LNCAP (cell line): ENCODE results near the gene TOMM20.

ENCODE experiments used
- TF ChIP-seq, protein P1 (sequence below): fragments of 450-650 bp; IDR thresholded peaks from 2 replicates; pipeline ENCODE4 v1.5.1; 2017; ENCODE audit warnings: mild to moderate bottlenecking

Gene TOMM20

DNA sequence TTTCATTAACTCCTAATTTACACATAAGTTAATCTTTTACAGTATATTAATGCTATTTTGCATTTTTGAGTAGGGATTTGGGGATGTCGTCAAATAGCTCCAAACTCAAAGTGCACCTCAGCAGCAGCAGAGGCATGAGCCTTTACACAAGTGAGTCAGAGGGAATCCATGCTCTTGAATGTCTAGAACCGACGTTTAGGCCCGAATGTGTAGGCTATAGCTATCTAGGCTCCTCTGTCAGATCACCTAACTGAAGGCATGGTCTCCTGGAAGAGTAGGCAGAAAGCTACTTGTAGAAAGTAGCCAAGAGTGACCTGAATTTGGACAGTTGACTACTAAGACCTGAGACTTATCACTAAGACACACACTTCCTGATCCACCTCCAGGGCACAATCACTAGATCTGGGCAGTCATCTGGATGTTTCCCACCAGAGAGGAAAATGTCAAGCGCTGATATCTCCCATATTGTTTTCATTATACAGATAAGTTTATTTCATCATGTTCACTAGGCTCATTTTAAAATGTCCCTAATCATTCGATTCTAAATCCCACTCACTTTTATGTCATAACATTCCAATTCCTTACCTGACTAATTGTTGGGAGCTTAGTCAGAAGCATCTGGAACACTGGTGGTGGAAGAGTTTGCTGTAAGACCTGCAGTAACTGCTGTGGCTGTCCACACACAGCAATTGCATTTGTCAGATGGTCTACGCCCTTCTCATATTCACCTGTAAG is 15.3 kb downstream of the TOMM20 start:
- TF ChIP-seq, protein P1, sequence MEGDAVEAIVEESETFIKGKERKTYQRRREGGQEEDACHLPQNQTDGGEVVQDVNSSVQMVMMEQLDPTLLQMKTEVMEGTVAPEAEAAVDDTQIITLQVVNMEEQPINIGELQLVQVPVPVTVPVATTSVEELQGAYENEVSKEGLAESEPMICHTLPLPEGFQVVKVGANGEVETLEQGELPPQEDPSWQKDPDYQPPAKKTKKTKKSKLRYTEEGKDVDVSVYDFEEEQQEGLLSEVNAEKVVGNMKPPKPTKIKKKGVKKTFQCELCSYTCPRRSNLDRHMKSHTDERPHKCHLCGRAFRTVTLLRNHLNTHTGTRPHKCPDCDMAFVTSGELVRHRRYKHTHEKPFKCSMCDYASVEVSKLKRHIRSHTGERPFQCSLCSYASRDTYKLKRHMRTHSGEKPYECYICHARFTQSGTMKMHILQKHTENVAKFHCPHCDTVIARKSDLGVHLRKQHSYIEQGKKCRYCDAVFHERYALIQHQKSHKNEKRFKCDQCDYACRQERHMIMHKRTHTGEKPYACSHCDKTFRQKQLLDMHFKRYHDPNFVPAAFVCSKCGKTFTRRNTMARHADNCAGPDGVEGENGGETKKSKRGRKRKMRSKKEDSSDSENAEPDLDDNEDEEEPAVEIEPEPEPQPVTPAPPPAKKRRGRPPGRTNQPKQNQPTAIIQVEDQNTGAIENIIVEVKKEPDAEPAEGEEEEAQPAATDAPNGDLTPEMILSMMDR: no peak

DNA sequence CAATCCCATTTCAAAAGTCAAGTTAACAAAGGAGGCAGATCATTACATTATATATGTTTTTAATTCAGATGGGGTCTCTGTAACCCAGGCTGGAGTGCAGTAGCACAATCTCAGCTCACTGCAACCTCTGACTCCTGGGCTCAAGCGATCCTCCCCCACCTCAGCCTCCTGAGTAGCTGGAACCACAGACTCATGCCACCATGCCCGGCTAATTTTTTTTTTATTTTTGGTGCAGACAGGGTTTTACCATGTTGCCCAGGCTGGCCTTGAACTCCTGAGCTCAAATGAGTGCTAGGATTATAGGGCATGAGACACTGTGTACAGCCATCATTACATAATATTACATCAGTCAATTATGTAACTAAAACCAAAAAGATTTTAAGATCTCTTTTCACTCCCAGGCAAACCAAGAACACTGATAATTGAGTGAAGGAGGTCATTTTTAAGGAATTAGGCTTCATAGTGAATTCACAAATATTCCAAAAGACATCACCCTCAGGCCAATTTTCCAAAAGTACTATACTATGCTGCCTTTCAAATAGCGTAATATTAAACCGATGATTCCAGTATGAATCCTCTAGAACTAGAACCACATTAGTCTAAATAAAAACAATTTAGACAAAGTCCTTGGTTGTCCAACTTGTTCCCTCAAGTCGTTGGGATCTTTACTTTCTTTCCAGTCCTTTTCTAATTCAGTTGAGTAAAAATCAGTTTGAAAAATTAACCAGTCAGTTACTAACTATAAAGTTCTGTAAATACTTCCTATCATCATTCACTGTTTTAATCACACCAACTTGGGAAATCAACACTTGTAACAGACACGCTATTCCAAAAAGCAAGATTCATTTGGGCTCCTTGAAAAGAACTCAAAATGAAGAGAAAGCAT is 16.1 kb downstream of the TOMM20 start:
- TF ChIP-seq, protein P1: no peak

DNA sequence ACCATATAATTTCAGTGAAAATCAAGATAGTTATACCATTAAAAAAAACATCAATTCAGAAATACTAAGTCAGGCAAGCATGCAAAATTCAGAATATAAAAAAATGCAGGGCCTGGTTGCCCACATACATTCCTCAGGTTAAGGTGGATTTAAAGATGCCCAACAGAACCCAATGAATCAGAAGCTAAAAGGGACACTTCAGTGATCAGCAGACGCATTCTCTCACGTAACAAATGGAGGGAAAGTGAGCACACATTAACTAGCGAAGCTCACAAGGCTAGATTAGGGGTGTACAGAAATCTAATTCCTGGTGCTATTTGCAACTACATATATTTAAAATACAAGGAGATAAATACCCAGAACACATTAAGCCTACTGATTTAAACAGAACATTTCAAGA is 17.5 kb downstream of the TOMM20 start:
- TF ChIP-seq, protein P1: no peak

DNA sequence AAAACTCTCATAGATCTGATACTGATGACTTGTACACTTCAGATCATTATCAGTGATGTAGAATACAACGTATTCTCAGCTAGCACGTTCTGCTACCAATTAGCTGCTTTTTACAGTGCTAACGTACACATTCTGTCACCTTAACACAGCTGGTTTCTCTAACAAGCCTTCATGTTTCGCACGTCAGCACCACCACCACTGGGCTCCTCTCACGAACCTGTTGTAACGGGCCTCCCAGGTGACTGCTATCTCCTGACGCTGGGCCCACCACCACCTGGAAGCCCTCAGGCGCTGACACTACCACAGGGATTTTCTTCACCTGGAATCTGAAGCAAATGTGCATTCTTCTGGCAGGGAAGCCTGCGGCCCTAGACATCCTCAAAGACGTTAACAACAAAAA is 19.8 kb downstream of the TOMM20 start:
- TF ChIP-seq, protein P1: no peak

DNA sequence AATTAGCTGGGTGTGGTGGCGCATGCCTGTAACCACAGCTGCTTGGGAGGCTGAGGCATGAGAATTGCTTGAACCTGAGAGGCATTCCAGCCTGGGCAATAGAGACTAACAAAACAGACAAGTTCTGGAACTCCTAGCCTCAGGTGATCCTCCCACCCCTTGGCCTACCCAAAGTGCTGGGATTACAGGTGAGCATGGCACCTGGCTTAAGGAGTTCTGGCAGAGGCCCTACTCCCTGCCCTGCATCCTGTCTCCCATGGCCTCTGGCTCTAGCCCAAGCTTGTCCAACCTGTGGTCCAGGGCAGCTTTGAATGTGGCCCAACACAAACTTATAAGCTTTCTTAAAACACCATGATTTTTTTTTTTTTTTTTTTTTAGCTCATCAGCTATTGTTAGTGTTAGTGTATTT is 20.4 kb downstream of the TOMM20 start:
- TF ChIP-seq, protein P1: no peak

DNA sequence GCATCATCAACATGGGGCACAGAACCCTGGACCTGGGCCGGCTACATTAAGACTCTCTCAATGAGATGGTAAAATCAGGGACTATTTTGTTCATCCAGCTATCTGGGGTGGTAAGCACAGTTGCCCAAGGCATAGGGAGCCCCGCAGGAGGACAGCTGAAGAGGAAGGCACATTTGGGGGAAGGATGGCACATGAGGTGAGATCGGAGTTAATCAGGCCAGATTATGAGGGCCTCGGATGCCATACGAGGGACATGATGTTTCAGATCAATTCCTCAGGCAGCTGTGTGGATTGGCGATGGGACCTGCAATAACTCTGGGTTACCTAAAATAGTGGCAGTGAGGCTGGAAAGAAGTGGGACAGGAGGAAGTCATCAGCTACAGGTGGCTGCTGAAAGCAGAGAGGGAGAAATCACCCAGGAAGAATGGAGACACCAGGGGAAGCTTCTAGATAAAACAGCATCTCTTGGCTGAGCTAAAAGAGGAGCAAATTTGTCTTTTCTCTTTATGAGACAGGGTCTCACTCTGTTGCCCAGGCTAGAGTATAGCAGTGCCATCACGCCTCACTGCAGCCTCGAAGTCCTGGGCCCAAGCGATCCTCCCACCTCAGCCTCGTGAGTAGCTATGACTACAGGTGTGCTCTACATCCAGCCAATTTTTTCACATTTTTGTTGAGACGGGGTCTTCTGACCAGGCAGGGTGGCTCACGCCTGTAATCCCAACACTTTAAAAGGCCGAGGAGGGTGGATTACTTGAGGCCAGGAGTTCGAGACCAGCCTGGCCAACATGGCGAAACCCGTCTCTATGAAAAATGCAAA is 21.1 kb downstream of the TOMM20 start:
- TF ChIP-seq, protein P1: no peak

DNA sequence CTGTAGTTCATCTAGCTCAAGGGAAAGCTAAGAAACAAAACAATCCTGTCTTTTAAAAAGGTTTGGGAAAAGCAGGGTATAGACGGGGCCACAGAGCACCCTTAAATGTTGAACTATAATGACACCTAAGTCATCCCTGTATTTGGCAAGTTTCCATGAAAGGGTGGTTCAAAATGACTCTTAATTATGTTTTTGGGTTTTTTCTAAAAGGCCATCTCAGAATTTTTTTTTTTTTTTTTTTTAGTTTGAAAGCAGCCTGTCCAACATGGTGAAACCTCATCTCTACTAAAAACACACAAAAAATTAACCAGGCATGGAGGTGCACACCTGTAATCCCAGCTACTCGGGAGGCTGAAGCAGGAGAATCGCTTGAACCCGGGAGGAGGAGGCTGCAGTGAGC is 22.2 kb downstream of the TOMM20 start:
- TF ChIP-seq, protein P1: no peak
